Transverse colon (tissue), 4 donors: ENCODE results near the gene CRY1.

Source experiments
- CTCF ChIP-seq, 5 experiments: fragments of 200-600 bp in 3 of 5; fragments of 450-650 bp in 2 of 5; sonication (generic) in 3 of 5; IDR thresholded peaks; 1 replicate in 2 of 5; 2 replicates in 3 of 5; pipeline ENCODE4 v1.5.1; 2016 to 2017; ENCODE audit warnings: antibody characterized with exemption in 5 of 5, inconsistent platforms in 3 of 5, mild to moderate bottlenecking in 2 of 5, moderate library complexity in 1 of 5
- POLR2A ChIP-seq: fragments of 450-650 bp; IDR thresholded peaks from one replicate; pipeline ENCODE4 v1.6.1; 2016; ENCODE audit warnings: antibody characterized with exemption, mild to moderate bottlenecking, moderate library complexity
- POLR2AphosphoS5 ChIP-seq, 3 donors: sonication (generic); formaldehyde crosslinking; IDR thresholded peaks; one replicate each; pipeline ENCODE4 v1.6.1; 2016; ENCODE audit warnings: antibody characterized with exemption in 3 of 3

- TF ChIP-seq CTCF (IDR thresholded peaks at IDR 0.05) (no peak), POLR2AphosphoS5 (IDR thresholded peaks at IDR 0.05) (no peak), POLR2A (no peak)
These were observed 13.1 kb downstream of the CRY1 start for GRCh38 chr12:107080299-107080698.
